ENCODE results near the gene SLC49A3.
"Not testable (repeated sequence)": the region's sequence is repeated elsewhere in the genome, so short reads cannot be mapped to it uniquely, and the experiment has no call there.

- not testable (repeated sequence) for TF ChIP-seq CTCF (IDR thresholded peaks at IDR 0.05; ENCODE audit: borderline replicate concordance, extremely low read depth, low read length, poor library complexity, severe bottlenecking); EZH2 (IDR thresholded peaks at IDR 0.05; ENCODE audit: borderline replicate concordance, low read depth, low read length, severe bottlenecking)
These were observed 42.3 kb upstream of the SLC49A3 start for GRCh38 chr4:730946-731904.
